SK-N-SH treated with all-trans-retinoic acid at 6 μM for 48 hours (cell line): ENCODE results near the gene LRRK1.

ENCODE experiments used
- ATAC-seq: fragments of 200-7000 bp; cut with Tn5 transposase; 3 replicates; pipeline ENCODE4 v1.9.1; 2020; ENCODE audit warnings: mild to moderate bottlenecking, moderate library complexity
- ARNTL ChIP-seq: fragments of 450-650 bp; formaldehyde crosslinking; IDR thresholded peaks from 2 replicates; pipeline ENCODE4 v1.5.0; 2020; ENCODE audit warnings: low read depth, mild to moderate bottlenecking, moderate library complexity, borderline replicate concordance
- BACH2 ChIP-seq: fragments of 250-450 bp; sonication (Bioruptor Pico); IDR thresholded peaks from 2 replicates; pipeline ENCODE4 v1.9.0; 2021; ENCODE audit warnings: mild to moderate bottlenecking, borderline replicate concordance
- CREB5 ChIP-seq: fragments of 250-450 bp; sonication (Bioruptor Pico); IDR thresholded peaks from 2 replicates; pipeline ENCODE4 v1.5.1; 2020; ENCODE audit warnings: low read depth, mild to moderate bottlenecking, moderate library complexity
- CSDC2 ChIP-seq: fragments of 250-450 bp; sonication (Bioruptor Pico); IDR thresholded peaks from 2 replicates; pipeline ENCODE4 v1.5.0; 2020; ENCODE audit warnings: mild to moderate bottlenecking, moderate library complexity
- ESRRG ChIP-seq: fragments of 250-450 bp; sonication (Bioruptor Pico); IDR thresholded peaks from 2 replicates; pipeline ENCODE4 v1.6.1; 2021; ENCODE audit warnings: mild to moderate bottlenecking
- GLIS3 ChIP-seq: fragments of 250-450 bp; sonication (Bioruptor Pico); IDR thresholded peaks from 2 replicates; pipeline ENCODE4 v1.5.0; 2020; ENCODE audit warnings: mild to moderate bottlenecking, moderate library complexity
- ISL1 ChIP-seq: fragments of 250-450 bp; sonication (Bioruptor Pico); IDR thresholded peaks from 2 replicates; pipeline ENCODE4 v2.1.2; 2022; ENCODE audit warnings: mild to moderate bottlenecking, moderate library complexity
- OSR1 ChIP-seq: fragments of 250-450 bp; sonication (Bioruptor Pico); IDR thresholded peaks from 2 replicates; pipeline ENCODE4 v1.8.0; 2022; ENCODE audit warnings: moderate library complexity, mild to moderate bottlenecking, inconsistent platforms
- PATZ1 ChIP-seq: fragments of 250-450 bp; sonication (Bioruptor Pico); IDR thresholded peaks from 2 replicates; pipeline ENCODE4 v1.8.0; 2020; ENCODE audit warnings: mild to moderate bottlenecking, moderate library complexity, borderline replicate concordance
- PPARA ChIP-seq: fragments of 250-450 bp; sonication (Bioruptor Pico); IDR thresholded peaks from 2 replicates; pipeline ENCODE4 v1.5.0; 2020; ENCODE audit warnings: mild to moderate bottlenecking, borderline replicate concordance
- RARB ChIP-seq: fragments of 250-450 bp; sonication (Bioruptor Pico); IDR thresholded peaks from 2 replicates; pipeline ENCODE4 v1.8.0; 2021; ENCODE audit warnings: mild to moderate bottlenecking, moderate library complexity
- SNAI2 ChIP-seq: fragments of 250-450 bp; sonication (Bioruptor Pico); IDR thresholded peaks from 2 replicates; pipeline ENCODE4 v1.5.0; 2020; ENCODE audit warnings: mild to moderate bottlenecking, moderate library complexity
- TCF4 ChIP-seq: fragments of 250-450 bp; sonication (Bioruptor Pico); IDR thresholded peaks from 2 replicates; pipeline ENCODE4 v1.8.0; 2021; ENCODE audit warnings: mild to moderate bottlenecking, moderate library complexity, borderline replicate concordance
- TOX ChIP-seq: fragments of 250-450 bp; sonication (Bioruptor Pico); IDR thresholded peaks from 2 replicates; pipeline ENCODE4 v1.8.0; 2021; ENCODE audit warnings: mild to moderate bottlenecking, moderate library complexity, borderline replicate concordance
- TSHZ2 ChIP-seq: fragments of 250-450 bp; sonication (Bioruptor Pico); IDR thresholded peaks from 2 replicates; pipeline ENCODE4 v1.5.0; 2020; ENCODE audit warnings: mild to moderate bottlenecking, moderate library complexity
- ZC3H10 ChIP-seq: fragments of 250-450 bp; sonication (Bioruptor Pico); IDR thresholded peaks from 2 replicates; pipeline ENCODE4 v1.5.1; 2021; ENCODE audit warnings: mild to moderate bottlenecking, moderate library complexity
- ZFP3 ChIP-seq: fragments of 250-450 bp; sonication (Bioruptor Pico); IDR thresholded peaks from 2 replicates; pipeline ENCODE4 v1.5.0; 2020; ENCODE audit warnings: mild to moderate bottlenecking, moderate library complexity
- ZFP30 ChIP-seq: fragments of 450-650 bp; formaldehyde crosslinking; IDR thresholded peaks from 2 replicates; pipeline ENCODE4 v1.5.0; 2022; ENCODE audit warnings: mild to moderate bottlenecking, moderate library complexity
- ZNF70 ChIP-seq: fragments of 450-650 bp; formaldehyde crosslinking; IDR thresholded peaks from 2 replicates; pipeline ENCODE4 v1.5.0; 2020; ENCODE audit warnings: mild to moderate bottlenecking, moderate library complexity
- ZNF8 ChIP-seq: fragments of 450-650 bp; formaldehyde crosslinking; IDR thresholded peaks from 2 replicates; pipeline ENCODE4 v1.5.0; 2020; ENCODE audit warnings: mild to moderate bottlenecking, moderate library complexity
- TF ChIP-seq, protein P1 (sequence below): fragments of 250-450 bp; sonication (Bioruptor Pico); IDR thresholded peaks from 2 replicates; pipeline ENCODE4 v1.8.0; 2021; ENCODE audit warnings: low read depth, mild to moderate bottlenecking, moderate library complexity, borderline replicate concordance

Gene LRRK1

GRCh38 chr15:100885116-100885515 lies 34.0 kb upstream of the LRRK1 start:
- no peak for TF ChIP-seq PPARA (CRISPR knock-in tag)
- TF ChIP-seq TOX: no peak
- no peak for TF ChIP-seq CSDC2 (CRISPR knock-in tag)
- TF ChIP-seq, protein P1, sequence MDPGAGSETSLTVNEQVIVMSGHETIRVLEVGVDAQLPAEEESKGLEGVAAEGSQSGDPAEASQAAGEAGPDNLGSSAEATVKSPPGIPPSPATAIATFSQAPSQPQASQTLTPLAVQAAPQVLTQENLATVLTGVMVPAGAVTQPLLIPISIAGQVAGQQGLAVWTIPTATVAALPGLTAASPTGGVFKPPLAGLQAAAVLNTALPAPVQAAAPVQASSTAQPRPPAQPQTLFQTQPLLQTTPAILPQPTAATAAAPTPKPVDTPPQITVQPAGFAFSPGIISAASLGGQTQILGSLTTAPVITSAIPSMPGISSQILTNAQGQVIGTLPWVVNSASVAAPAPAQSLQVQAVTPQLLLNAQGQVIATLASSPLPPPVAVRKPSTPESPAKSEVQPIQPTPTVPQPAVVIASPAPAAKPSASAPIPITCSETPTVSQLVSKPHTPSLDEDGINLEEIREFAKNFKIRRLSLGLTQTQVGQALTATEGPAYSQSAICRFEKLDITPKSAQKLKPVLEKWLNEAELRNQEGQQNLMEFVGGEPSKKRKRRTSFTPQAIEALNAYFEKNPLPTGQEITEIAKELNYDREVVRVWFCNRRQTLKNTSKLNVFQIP: no peak
- TF ChIP-seq PATZ1 (CRISPR knock-in tag): no peak
- TF ChIP-seq BACH2 (CRISPR knock-in tag): no peak
- ATAC-seq: no peak

DNA sequence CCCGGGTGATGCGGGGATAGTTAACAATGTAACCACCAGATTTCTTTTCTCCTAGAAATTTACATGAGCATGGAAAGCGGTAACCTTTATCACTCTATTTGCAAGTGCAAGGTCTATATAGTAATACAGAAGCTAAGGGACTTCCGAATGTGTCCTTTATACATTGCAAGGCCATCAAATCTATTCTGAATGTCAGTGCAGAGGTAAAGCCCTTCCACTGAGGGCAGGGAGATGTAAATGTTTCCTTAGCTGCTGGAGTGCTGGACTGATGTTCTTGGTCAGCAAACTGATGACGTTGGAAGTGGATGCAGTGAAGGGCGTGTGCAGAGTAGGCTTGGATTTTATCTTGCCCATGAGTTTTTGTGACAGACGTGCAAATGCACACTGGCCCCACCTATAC lies 33.3 kb upstream of the LRRK1 start:
- ATAC-seq: no peak

DNA sequence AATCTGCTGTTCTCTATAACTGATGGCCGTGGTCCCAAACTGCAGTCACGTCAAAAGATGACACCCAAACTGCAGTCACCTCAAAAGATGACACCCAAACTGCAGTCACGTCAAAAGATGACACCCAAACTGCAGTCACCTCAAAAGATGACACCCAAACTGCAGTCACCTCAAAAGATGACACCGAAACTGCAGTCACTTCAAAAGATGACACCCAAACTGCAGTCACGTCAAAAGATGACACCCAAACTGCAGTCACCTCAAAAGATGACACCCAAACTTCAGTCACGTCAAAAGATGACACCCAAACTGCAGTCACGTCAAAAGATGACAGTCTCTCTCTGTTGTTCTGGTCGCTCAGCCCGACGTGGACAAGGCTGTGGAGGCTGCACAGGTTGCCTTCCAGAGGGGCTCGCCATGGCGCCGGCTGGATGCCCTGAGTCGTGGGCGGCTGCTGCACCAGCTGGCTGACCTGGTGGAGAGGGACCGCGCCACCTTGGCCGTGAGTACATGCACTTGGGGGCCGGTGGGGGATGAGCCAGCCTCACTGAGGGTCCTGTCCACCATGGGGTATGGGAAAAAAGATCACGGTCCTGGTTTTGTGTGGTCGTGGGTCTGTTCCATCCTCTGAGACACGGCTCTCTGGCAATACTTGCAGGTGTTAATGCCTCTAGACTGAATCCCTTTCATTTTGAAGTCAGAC lies 31.8 kb upstream of the LRRK1 start:
- ATAC-seq: no peak
- TF ChIP-seq ZFP30 (CRISPR knock-in tag) (no peak), TCF4 (CRISPR knock-in tag) (no peak), ZC3H10 (CRISPR knock-in tag) (no peak), TOX (no peak), RARB (CRISPR knock-in tag) (no peak), CSDC2 (CRISPR knock-in tag) (no peak), BACH2 (CRISPR knock-in tag) (no peak), ESRRG (no peak), OSR1 (CRISPR knock-in tag) (no peak), SNAI2 (CRISPR knock-in tag) (no peak), ARNTL (no peak), ZNF8 (no peak), GLIS3 (CRISPR knock-in tag) (no peak), ISL1 (CRISPR knock-in tag) (no peak), ZFP3 (CRISPR knock-in tag) (no peak), TSHZ2 (CRISPR knock-in tag) (no peak)

More for the DNA sequence above, 33.3 kb upstream of the LRRK1 start:
- TF ChIP-seq ZFP30 (CRISPR knock-in tag): no peak
- no peak for TF ChIP-seq TCF4 (CRISPR knock-in tag)
- TF ChIP-seq ESRRG: no peak
- TF ChIP-seq TOX: no peak
- TF ChIP-seq TSHZ2 (CRISPR knock-in tag): no peak
- no peak for TF ChIP-seq SNAI2 (CRISPR knock-in tag)
- no peak for TF ChIP-seq ZNF8
- TF ChIP-seq RARB (CRISPR knock-in tag): no peak
- TF ChIP-seq CREB5 (CRISPR knock-in tag): no peak
- no peak for TF ChIP-seq PPARA (CRISPR knock-in tag)
- no peak for TF ChIP-seq ZC3H10 (CRISPR knock-in tag)
- TF ChIP-seq ZNF70 (CRISPR knock-in tag): no peak
- no peak for TF ChIP-seq GLIS3 (CRISPR knock-in tag)
- TF ChIP-seq OSR1 (CRISPR knock-in tag): no peak
- TF ChIP-seq ISL1 (CRISPR knock-in tag): no peak
